ENCODE measurements around the gene STEAP1. TPM values are rescaled to one million over a fixed set of nuclear protein-coding genes. Genes with fewer than 3 reads are reported as not detected.

STEAP1 gene
- total and polyA plus RNA-seq, 9 of the 15 experiments (the other 6 are each of a cell fraction or from before 2014, with no cell fraction given) = 2.7 to 6.8 (median 5.1) TPM

DNA sequence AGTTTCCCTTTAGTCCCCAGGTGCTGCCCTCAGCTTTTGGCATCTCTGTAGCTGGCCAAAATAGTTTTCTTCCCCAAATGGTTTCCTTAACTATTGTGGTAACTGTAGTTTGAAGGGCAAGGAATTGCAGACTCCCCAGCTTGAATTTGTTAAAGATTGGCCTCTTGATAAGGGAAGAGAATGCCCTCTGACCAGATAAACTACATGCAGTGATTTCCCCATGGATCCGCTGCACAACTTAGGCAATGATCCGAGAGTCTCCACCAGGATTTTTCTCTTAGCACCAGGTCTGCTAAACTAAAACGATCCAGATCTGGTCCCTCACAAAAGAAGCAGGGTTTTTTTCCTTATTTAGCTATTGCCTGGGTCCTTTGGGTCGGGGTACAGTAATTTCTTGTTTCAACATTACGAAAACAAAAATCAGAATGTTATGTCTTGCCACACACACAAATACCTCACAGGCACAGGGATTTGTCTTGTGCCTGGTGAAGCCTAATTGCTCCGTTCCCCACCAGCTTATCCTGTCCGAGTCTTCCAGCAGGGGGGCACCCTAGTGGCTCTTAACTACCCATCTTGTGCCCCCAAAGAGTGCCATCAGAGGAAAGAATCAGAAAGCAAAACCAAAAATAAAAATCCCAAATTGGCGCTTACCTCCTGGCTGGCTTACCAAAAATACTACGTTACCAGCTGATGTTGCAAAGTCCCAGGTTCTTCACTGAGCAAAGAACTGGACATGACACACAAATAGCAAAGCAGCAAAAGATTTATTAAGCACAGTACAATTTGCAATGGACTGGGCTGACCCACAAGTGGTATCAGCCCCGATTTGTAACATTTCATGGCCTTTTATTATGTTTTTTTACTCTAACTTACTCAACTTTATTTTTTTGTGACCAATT lies 40.9 kb downstream of the STEAP1 start:
- no peak overlapping the region for H3K4me2 ChIP-seq (ENCODE audit: insufficient read depth, low read length)
- no peak for FAIRE-seq
- H3K4me1 ChIP-seq (replicated peaks in 1 of 2; ENCODE audit: control insufficient read depth in 2 of 2, insufficient read depth in 2 of 2, low read length in 2 of 2) = no peaks in the 10 kb centered on the region
- H3K27me3 ChIP-seq (ENCODE audit: control insufficient read depth in 2 of 2, insufficient read depth in 2 of 2, low read length in 2 of 2) = no peaks in the 10 kb centered on the region
- no TSS peak for BruUV-seq (replicated peaks)
- H4K20me1 ChIP-seq (replicated peaks; ENCODE audit: control insufficient read depth, insufficient read depth, low read length) = no peaks in the 10 kb centered on the region
- no peak for ATAC-seq
- H3K9me3 ChIP-seq (replicated peaks; ENCODE audit: control insufficient read depth, insufficient read depth, low read depth, low read length) = no peaks in the 10 kb centered on the region
- no peak for DNase-seq (ENCODE audit: extremely low read depth in 1 of 4, low spot score in 3 of 4)
- intact Hi-C loops (cut with micrococcal nuclease) (no loop called here), in situ Hi-C loops (cut with MboI) (no loop called here)
- H3K79me2 ChIP-seq (ENCODE audit: control insufficient read depth, insufficient read depth, low read length) = no peaks in the 10 kb centered on the region
- no peak overlapping the region for H3K4me3 ChIP-seq
- no peak overlapping the region for H3K9ac ChIP-seq (ENCODE audit: insufficient read depth in 1 of 2, low read depth in 2 of 2, low read length in 2 of 2)
- no peaks in the 10 kb centered on the region for H3K36me3 ChIP-seq (ENCODE audit: control insufficient read depth, insufficient read depth, low read length)
- H3K27ac ChIP-seq (ENCODE audit: extremely low read depth, low read depth, low read length) = no peak overlapping the region
- CTCF ChIA-PET (ENCODE audit: low intra/inter-chr PET ratio) = no interaction called here
- no peak overlapping the region for H2AFZ ChIP-seq (ENCODE audit: low read depth, low read length)
- POLR2A ChIA-PET = interaction anchor here (1.1 kb wide), 1 partner anchor 1936 kb away, joined by 3 read pairs; no protein-coding TSS in a partner anchor
- WGBS (ENCODE audit: insufficient coverage, low coverage, missing lambda C conversion rate) = under 1% methylated on average over 10 of the region's 10 CpGs
- no peaks in the 10 kb centered on the region for H3K9me1 ChIP-seq (ENCODE audit: control insufficient read depth, insufficient read depth, low read length)
- TF ChIP-seq SRSF1 (IDR thresholded peaks at IDR 0.05; ENCODE audit: low read depth, low read length) (no peak), ZNF263 (CRISPR knock-in tag; IDR thresholded peaks at IDR 0.05; ENCODE audit: borderline replicate concordance) (no peak), OTX1 (CRISPR knock-in tag; IDR thresholded peaks at IDR 0.05) (no peak), NFE2L1 (tag; IDR thresholded peaks at IDR 0.05; ENCODE audit: borderline replicate concordance, low read depth) (no peak), ZKSCAN1 (IDR thresholded peaks at IDR 0.05; ENCODE audit: low read depth, low read length) (no peak), TSHZ1 (CRISPR knock-in tag; IDR thresholded peaks at IDR 0.05) (no peak), MYBL2 (IDR thresholded peaks at IDR 0.05; ENCODE audit: low read depth) (no peak), MYBL2 (CRISPR knock-in tag; IDR thresholded peaks at IDR 0.05; ENCODE audit: borderline replicate concordance) (no peak), ATF7 (IDR thresholded peaks at IDR 0.05) (no peak), ZEB2 (IDR thresholded peaks at IDR 0.05) (no peak)
- TF ChIP-seq, protein P1, sequence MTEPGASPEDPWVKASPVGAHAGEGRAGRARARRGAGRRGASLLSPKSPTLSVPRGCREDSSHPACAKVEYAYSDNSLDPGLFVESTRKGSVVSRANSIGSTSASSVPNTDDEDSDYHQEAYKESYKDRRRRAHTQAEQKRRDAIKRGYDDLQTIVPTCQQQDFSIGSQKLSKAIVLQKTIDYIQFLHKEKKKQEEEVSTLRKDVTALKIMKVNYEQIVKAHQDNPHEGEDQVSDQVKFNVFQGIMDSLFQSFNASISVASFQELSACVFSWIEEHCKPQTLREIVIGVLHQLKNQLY (CRISPR knock-in tag; conservative IDR thresholded peaks at IDR 0.05) = no peak
- TF ChIP-seq, protein P2, sequence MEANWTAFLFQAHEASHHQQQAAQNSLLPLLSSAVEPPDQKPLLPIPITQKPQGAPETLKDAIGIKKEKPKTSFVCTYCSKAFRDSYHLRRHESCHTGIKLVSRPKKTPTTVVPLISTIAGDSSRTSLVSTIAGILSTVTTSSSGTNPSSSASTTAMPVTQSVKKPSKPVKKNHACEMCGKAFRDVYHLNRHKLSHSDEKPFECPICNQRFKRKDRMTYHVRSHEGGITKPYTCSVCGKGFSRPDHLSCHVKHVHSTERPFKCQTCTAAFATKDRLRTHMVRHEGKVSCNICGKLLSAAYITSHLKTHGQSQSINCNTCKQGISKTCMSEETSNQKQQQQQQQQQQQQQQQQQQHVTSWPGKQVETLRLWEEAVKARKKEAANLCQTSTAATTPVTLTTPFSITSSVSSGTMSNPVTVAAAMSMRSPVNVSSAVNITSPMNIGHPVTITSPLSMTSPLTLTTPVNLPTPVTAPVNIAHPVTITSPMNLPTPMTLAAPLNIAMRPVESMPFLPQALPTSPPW (CRISPR knock-in tag; IDR thresholded peaks at IDR 0.05) = no peak
- TF ChIP-seq, protein P3, sequence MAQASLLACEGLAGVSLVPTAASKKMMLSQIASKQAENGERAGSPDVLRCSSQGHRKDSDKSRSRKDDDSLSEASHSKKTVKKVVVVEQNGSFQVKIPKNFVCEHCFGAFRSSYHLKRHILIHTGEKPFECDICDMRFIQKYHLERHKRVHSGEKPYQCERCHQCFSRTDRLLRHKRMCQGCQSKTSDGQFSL (CRISPR knock-in tag; IDR thresholded peaks at IDR 0.05) = no peak
- TF ChIP-seq, protein P3 (tag; IDR thresholded peaks at IDR 0.05) = no peak
